CD4-positive, CD25-positive, alpha-beta regulatory T cell (primary cell): ENCODE measurements around the gene MEIS2. TPM values are rescaled to one million over a fixed set of nuclear protein-coding genes. Genes with fewer than 3 reads are reported as not detected.

Source experiments
- ATAC-seq, 2 donors: fragments of 150-1000 bp; cut with Tn5 transposase; one replicate each; pipeline ENCODE4 v1.10.0; 2021; ENCODE audit warnings: low read depth in 2 of 2, moderate number of reproducible peaks in 2 of 2, moderate library complexity in 1 of 2
- DNase-seq, 3 donors: peaks; one replicate each; pipeline versions ENCODE4 v3.0.0 to v3.0.0-alpha.2; 2012 to 2022; ENCODE audit warnings: mixed read lengths in 1 of 3
- H3K27ac ChIP-seq: one replicate; pipeline ENCODE4 v1.7.0; 2013; ENCODE audit warnings: mild to moderate bottlenecking, low read length; ENCODE audit not compliant: insufficient read depth, poor library complexity, severe bottlenecking
- H3K27me3 ChIP-seq: one replicate; pipeline ENCODE4 v1.7.0; 2013; ENCODE audit warnings: low read length; ENCODE audit not compliant: control insufficient read depth, insufficient read depth
- H3K36me3 ChIP-seq: one replicate; pipeline ENCODE4 v1.7.0; 2013; ENCODE audit warnings: mild to moderate bottlenecking, low read length, moderate library complexity; ENCODE audit not compliant: control insufficient read depth, insufficient read depth
- H3K4me1 ChIP-seq: 2 replicates; pipeline ENCODE4 v1.7.0; 2013; ENCODE audit warnings: mild to moderate bottlenecking, low read length; ENCODE audit not compliant: insufficient read depth, control insufficient read depth, poor library complexity, severe bottlenecking
- H3K4me3 ChIP-seq: one replicate; pipeline ENCODE4 v1.7.0; 2013; ENCODE audit warnings: low read depth, mild to moderate bottlenecking, low read length, moderate library complexity
- H3K9me3 ChIP-seq, 2 experiments: 1 replicate in 1 of 2; 2 replicates in 1 of 2; pipeline ENCODE4 v1.7.0; 2013; ENCODE audit warnings: low read length in 2 of 2, mild to moderate bottlenecking in 1 of 2, moderate library complexity in 1 of 2; ENCODE audit not compliant: control insufficient read depth in 2 of 2
- H3K27ac Mint-ChIP-seq, 3 donors: one replicate each; pipeline ENCODE4 v1.8.0; 2020 to 2022; ENCODE audit warnings: mild to moderate bottlenecking in 3 of 3, mixed read lengths in 3 of 3, moderate library complexity in 2 of 3
- H3K27me3 Mint-ChIP-seq: one replicate; pipeline ENCODE4 v1.8.0; 2022; ENCODE audit warnings: mild to moderate bottlenecking, mixed read lengths
- H3K36me3 Mint-ChIP-seq: one replicate; pipeline ENCODE4 v1.8.0; 2020; ENCODE audit warnings: mixed read lengths
- H3K4me1 Mint-ChIP-seq, 4 donors: one replicate each; pipeline ENCODE4 v1.8.0; 2020 to 2022; ENCODE audit warnings: mixed read lengths in 4 of 4, mild to moderate bottlenecking in 1 of 4
- H3K4me3 Mint-ChIP-seq, 4 donors: one replicate each; pipeline ENCODE4 v1.8.0; 2020 to 2022; ENCODE audit warnings: mild to moderate bottlenecking in 4 of 4, mixed read lengths in 4 of 4, moderate library complexity in 3 of 4
- H3K9me3 Mint-ChIP-seq, 7 donors: one replicate each; pipeline ENCODE4 v1.8.0; 2020 to 2022; ENCODE audit warnings: mixed read lengths in 7 of 7, mild to moderate bottlenecking in 3 of 7, moderate library complexity in 2 of 7
- polyA plus RNA-seq, 4 donors: library from polyadenylated mRNA; unstranded; fragments of 300-500 nt; fragmentation: Illumina TruSeq; gene quantifications; one replicate each; pipeline ENCODE4 v1.2.3, GENCODE V29; 2021
- total RNA-seq: library from RNA; stranded (reverse); gene quantifications from one replicate; pipeline ENCODE4 v1.2.3, GENCODE V29; 2022

Gene MEIS2
- total and polyA plus RNA-seq, 5 donors from 2014 or later: not detected

- H3K27ac Mint-ChIP-seq: no peak overlapping the region
- ATAC-seq: no peak
These were observed 243.9 kb downstream of the MEIS2 start for GRCh38 chr15:36856339-36856973.

GRCh38 chr15:36850864-36851263, 249.5 kb downstream of the MEIS2 start:
- no peak for ATAC-seq
- Histone ChIP-seq H3K36me3 (no peaks in the 10 kb centered on the region), H3K27ac (no peak overlapping the region), H3K9me3 (no peaks in the 10 kb centered on the region), H3K4me3 (no peak overlapping the region), H3K27me3 (no peaks in the 10 kb centered on the region), H3K4me1 (no peaks in the 10 kb centered on the region)
- H3K36me3 Mint-ChIP-seq: no peaks in the 10 kb centered on the region
- H3K27ac Mint-ChIP-seq: no peak overlapping the region
- H3K4me3 Mint-ChIP-seq: no peak overlapping the region
- peaks cover 0 to 6% (median 2%) of the 10 kb centered on the region in 7 donors for H3K9me3 Mint-ChIP-seq
- no peaks in the 10 kb centered on the region for H3K4me1 Mint-ChIP-seq
- peaks cover 4% of the 10 kb centered on the region for H3K27me3 Mint-ChIP-seq
- no peak for DNase-seq

More at GRCh38 chr15:36856339-36856973, 243.9 kb downstream of the MEIS2 start:
- H3K4me3 ChIP-seq: no peak overlapping the region
- no peak overlapping the region for H3K27ac ChIP-seq
- no peaks in the 10 kb centered on the region for H3K27me3 ChIP-seq
- no peaks in the 10 kb centered on the region for H3K9me3 ChIP-seq
- H3K27me3 Mint-ChIP-seq: no peaks in the 10 kb centered on the region
- no peaks in the 10 kb centered on the region for H3K4me1 ChIP-seq
- no peak overlapping the region for H3K4me3 Mint-ChIP-seq
- no peak for DNase-seq
- peaks cover 0 to 10% (median 0%) of the 10 kb centered on the region in 7 donors for H3K9me3 Mint-ChIP-seq
- no peaks in the 10 kb centered on the region for H3K36me3 ChIP-seq
- H3K36me3 Mint-ChIP-seq: no peaks in the 10 kb centered on the region
- no peaks in the 10 kb centered on the region for H3K4me1 Mint-ChIP-seq

GRCh38 chr15:36845270-36845669, 255.1 kb downstream of the MEIS2 start:
- Histone ChIP-seq H3K36me3 (no peaks in the 10 kb centered on the region), H3K4me3 (no peak overlapping the region), H3K4me1 (no peaks in the 10 kb centered on the region), H3K27ac (no peak overlapping the region), H3K27me3 (no peaks in the 10 kb centered on the region), H3K9me3 (no peaks in the 10 kb centered on the region)
- Mint-ChIP-seq H3K36me3 (no peaks in the 10 kb centered on the region), H3K9me3 (peaks cover 0 to 3% (median 0%) of the 10 kb centered on the region in 7 donors), H3K4me1 (no peaks in the 10 kb centered on the region), H3K4me3 (no peak overlapping the region), H3K27me3 (peaks cover 4% of the 10 kb centered on the region), H3K27ac (no peak overlapping the region)
- DNase-seq (no peak), ATAC-seq (no peak)

GRCh38 chr15:36844534-36844998, 255.8 kb downstream of the MEIS2 start:
- H3K27me3 Mint-ChIP-seq: peaks cover 6% of the 10 kb centered on the region

GRCh38 chr15:36843822-36844221, 256.5 kb downstream of the MEIS2 start:
- no peaks in the 10 kb centered on the region for H3K36me3 ChIP-seq
- DNase-seq (no peak), ATAC-seq (no peak)
- Mint-ChIP-seq H3K4me1 (no peaks in the 10 kb centered on the region), H3K9me3 (peaks cover 0 to 2% (median 0%) of the 10 kb centered on the region in 7 donors), H3K27ac (no peak overlapping the region), H3K27me3 (peaks cover 10% of the 10 kb centered on the region), H3K36me3 (no peaks in the 10 kb centered on the region), H3K4me3 (no peak overlapping the region)
- H3K27ac ChIP-seq: no peak overlapping the region
- no peaks in the 10 kb centered on the region for H3K9me3 ChIP-seq
- no peaks in the 10 kb centered on the region for H3K27me3 ChIP-seq
- H3K4me1 ChIP-seq: no peaks in the 10 kb centered on the region
- no peak overlapping the region for H3K4me3 ChIP-seq

More at GRCh38 chr15:36844534-36844998, 255.8 kb downstream of the MEIS2 start:
- H3K27me3 ChIP-seq: no peaks in the 10 kb centered on the region
- no peaks in the 10 kb centered on the region for H3K36me3 ChIP-seq
- H3K4me3 Mint-ChIP-seq: no peak overlapping the region
- H3K9me3 ChIP-seq: no peaks in the 10 kb centered on the region
- H3K36me3 Mint-ChIP-seq: no peaks in the 10 kb centered on the region
- H3K4me3 ChIP-seq: no peak overlapping the region
- no peak overlapping the region for H3K27ac Mint-ChIP-seq
- DNase-seq (no peak), ATAC-seq (no peak)
- no peaks in the 10 kb centered on the region for H3K4me1 Mint-ChIP-seq
- H3K27ac ChIP-seq: no peak overlapping the region
- H3K4me1 ChIP-seq: no peaks in the 10 kb centered on the region
- H3K9me3 Mint-ChIP-seq: peaks cover 0 to 3% (median 0%) of the 10 kb centered on the region in 7 donors

GRCh38 chr15:36841193-36841592, 259.2 kb downstream of the MEIS2 start:
- H3K9me3 ChIP-seq: no peaks in the 10 kb centered on the region
- no peak overlapping the region for H3K4me3 Mint-ChIP-seq
- H3K36me3 ChIP-seq: no peaks in the 10 kb centered on the region
- H3K4me1 Mint-ChIP-seq: no peaks in the 10 kb centered on the region
- H3K36me3 Mint-ChIP-seq: no peaks in the 10 kb centered on the region
- H3K9me3 Mint-ChIP-seq: peaks cover 0 to 2% (median 0%) of the 10 kb centered on the region in 7 donors
- H3K27me3 Mint-ChIP-seq: peaks cover 17% of the 10 kb centered on the region
- H3K4me1 ChIP-seq: no peaks in the 10 kb centered on the region
- H3K27ac Mint-ChIP-seq: no peak overlapping the region
- no peak overlapping the region for H3K27ac ChIP-seq
- no peaks in the 10 kb centered on the region for H3K27me3 ChIP-seq
- DNase-seq: no peak
- H3K4me3 ChIP-seq: no peak overlapping the region
- ATAC-seq: no peak
